ENCODE data around the gene CD9. TPM values are rescaled to one million over a fixed set of nuclear protein-coding genes. Genes with fewer than 3 reads are reported as not detected.

The CD9 gene
- total RNA-seq, 3 donors from 2014 or later, result 91.1 to 436 (median 243) TPM

DNA sequence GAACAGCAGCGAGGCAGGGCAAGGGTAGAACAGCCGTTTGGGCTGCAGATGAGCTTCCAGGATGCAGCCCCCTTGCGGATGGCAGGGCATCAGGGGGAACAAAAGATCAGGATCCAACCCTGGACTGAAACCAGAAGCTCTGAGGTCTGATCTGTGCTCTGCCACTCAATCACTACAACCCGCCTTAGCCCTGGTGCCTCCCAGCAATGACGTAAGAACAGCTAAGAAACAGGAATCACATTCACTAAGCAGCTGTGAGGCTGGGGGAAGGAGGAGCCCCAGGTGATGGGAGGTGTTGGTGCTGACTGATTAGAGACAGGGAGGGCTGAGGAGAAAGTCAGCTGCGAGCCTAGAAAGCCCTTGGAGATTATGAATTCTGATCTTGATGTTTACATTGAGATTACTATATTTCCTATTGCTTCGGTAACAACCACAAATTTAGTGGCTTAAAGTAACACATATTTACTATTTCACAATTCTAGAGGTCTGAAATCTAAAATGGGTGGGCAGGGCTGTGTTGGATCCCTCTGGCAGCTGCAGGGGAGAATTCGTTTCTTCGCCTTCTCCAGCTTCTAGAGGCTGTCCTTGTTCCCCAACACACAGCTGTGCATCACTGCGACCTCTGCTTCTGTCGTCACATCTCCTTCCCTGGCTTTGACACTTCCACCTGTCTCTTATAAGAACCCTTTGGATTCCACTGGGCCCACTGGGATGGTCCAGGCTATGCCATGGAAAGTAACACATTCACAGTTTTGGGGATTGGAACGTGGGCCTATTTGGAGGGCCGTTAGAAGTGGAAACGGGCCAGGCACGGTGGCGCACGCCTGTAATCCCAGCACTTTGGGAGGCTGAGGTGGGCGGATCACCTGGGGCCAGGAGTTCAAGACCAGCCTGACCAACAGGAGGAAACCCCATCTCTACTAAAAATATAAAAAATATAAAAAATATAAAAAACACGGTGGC is 6.1 kb upstream of the CD9 start:
- intact Hi-C loops (cut with DNase I; ENCODE audit: low total_unique reads), result loop anchor here (5.0 kb wide), 1 partner anchor 88 kb away; no protein-coding TSS in a partner anchor
- no peak for TF ChIP-seq CTCF (IDR thresholded peaks at IDR 0.05)
- TF ChIP-seq POLR2A (IDR thresholded peaks at IDR 0.05), result no peak
- TF ChIP-seq POLR2AphosphoS5 (IDR thresholded peaks at IDR 0.05), result no peak
- no peaks in the 10 kb centered on the region for H3K9me3 ChIP-seq

GRCh38 chr12:6195665-6196535 is 4.3 kb upstream of the CD9 start:
- H3K4me3 ChIP-seq, result no peak overlapping the region
- no peaks in the 10 kb centered on the region for H3K9me3 ChIP-seq
- no peaks in the 10 kb centered on the region for H3K27me3 ChIP-seq
- peak overlapping the region; percentile 75 to 81 for H3K27ac ChIP-seq
- H3K36me3 ChIP-seq, result no peaks in the 10 kb centered on the region
- DNase-seq (ENCODE audit: low spot score in 2 of 2), result peak; percentile 83 to 92
- TF ChIP-seq POLR2AphosphoS5 (IDR thresholded peaks at IDR 0.05) (peak; percentile 56 to 72 (median 63)), POLR2A (IDR thresholded peaks at IDR 0.05) (no peak), CTCF (IDR thresholded peaks at IDR 0.05) (peak; percentile 96 to 97 (median 96))
- intact Hi-C loops (cut with DNase I; ENCODE audit: low total_unique reads), result no loop called here
- no peaks in the 10 kb centered on the region for H3K4me1 ChIP-seq

More for the DNA sequence above, 6.1 kb upstream of the CD9 start:
- no peak overlapping the region for H3K4me3 ChIP-seq
- H3K27ac ChIP-seq, result no peak overlapping the region
- no peaks in the 10 kb centered on the region for H3K27me3 ChIP-seq
- no peaks in the 10 kb centered on the region for H3K4me1 ChIP-seq
- DNase-seq (ENCODE audit: low spot score in 2 of 2), result no peak
- no peaks in the 10 kb centered on the region for H3K36me3 ChIP-seq

- peak overlapping the region; percentile 95 to 98 for H3K27ac ChIP-seq
- no peak overlapping the region for H3K4me3 ChIP-seq
- peaks cover 0 to 12% of the 10 kb centered on the region in 2 donors for H3K4me1 ChIP-seq
- H3K27me3 ChIP-seq, result no peaks in the 10 kb centered on the region
- DNase-seq (ENCODE audit: low spot score in 2 of 2), result no peak
- H3K9me3 ChIP-seq, result no peaks in the 10 kb centered on the region
- TF ChIP-seq CTCF (IDR thresholded peaks at IDR 0.05), result no peak
- TF ChIP-seq POLR2A (IDR thresholded peaks at IDR 0.05), result no peak
- TF ChIP-seq POLR2AphosphoS5 (IDR thresholded peaks at IDR 0.05), result no peak
- no peaks in the 10 kb centered on the region for H3K36me3 ChIP-seq
- intact Hi-C loops (cut with DNase I; ENCODE audit: low total_unique reads), result no loop called here
Observed at GRCh38 chr12:6198051-6198450, 2.1 kb upstream of the CD9 start.

DNA sequence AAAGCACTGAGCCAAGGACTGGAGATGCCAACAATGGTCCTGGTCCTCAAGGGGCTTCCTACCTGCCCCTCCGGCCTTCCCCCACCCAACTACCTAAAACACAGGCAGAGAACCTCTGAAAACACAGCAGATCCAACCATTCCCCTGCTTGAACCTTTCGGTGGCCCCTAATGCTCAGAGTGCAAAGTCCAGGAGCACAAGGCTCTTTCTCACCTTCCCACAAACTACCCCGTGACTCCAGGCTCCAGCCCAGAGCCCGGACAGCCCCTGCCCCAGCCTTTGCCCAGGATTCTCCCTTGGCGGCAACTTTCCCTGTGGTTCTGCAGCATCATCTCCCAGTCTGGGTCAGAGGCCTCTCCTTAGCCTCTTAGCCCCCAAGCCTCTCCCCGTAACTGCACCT is 1.6 kb upstream of the CD9 start:
- no peaks in the 10 kb centered on the region for H3K9me3 ChIP-seq
- no peak for DNase-seq (ENCODE audit: low spot score in 2 of 2)
- intact Hi-C loops (cut with DNase I; ENCODE audit: low total_unique reads), result no loop called here
- H3K4me3 ChIP-seq, result no peak overlapping the region
- TF ChIP-seq CTCF (IDR thresholded peaks at IDR 0.05), result no peak
- TF ChIP-seq POLR2AphosphoS5 (IDR thresholded peaks at IDR 0.05), result no peak
- TF ChIP-seq POLR2A (IDR thresholded peaks at IDR 0.05), result no peak
- no peaks in the 10 kb centered on the region for H3K36me3 ChIP-seq
- no peaks in the 10 kb centered on the region for H3K27me3 ChIP-seq
- H3K27ac ChIP-seq, result peak overlapping the region; percentile 95 to 98
- peaks cover 0 to 13% of the 10 kb centered on the region in 2 donors for H3K4me1 ChIP-seq

Data from breast epithelium (tissue), 4 donors.